Keratinocyte (primary cell): ENCODE measurements around the gene VOPP1. TPM values are rescaled to one million over a fixed set of nuclear protein-coding genes. Genes with fewer than 3 reads are reported as not detected.

Experiments used
- DNase-seq: peaks from one replicate; pipeline ENCODE4 v3.0.0-alpha.2; 2011; ENCODE audit warnings: low read depth, missing footprints, low spot score
- FAIRE-seq: peaks from 2 replicates; lab custom pipeline; 2011; peaks lifted over from hg19 to GRCh38; lab: Jason Lieb, UNC
- H2AFZ ChIP-seq: 2 replicates; pipeline ENCODE4 v1.6.0; 2012; ENCODE audit warnings: low read length, control low read depth, inconsistent platforms; ENCODE audit not compliant: control insufficient read depth
- H3K27ac ChIP-seq: 2 replicates; pipeline ENCODE4 v1.5.1; 2011; ENCODE audit warnings: low read length; ENCODE audit not compliant: control insufficient read depth, insufficient read depth
- H3K27me3 ChIP-seq: 3 replicates; pipeline ENCODE4 v1.6.0; 2011; ENCODE audit warnings: low read length; ENCODE audit not compliant: control insufficient read depth, insufficient read depth; ENCODE audit errors: extremely low read depth
- H3K36me3 ChIP-seq, 2 experiments: 2 replicates in 1 of 2; 3 replicates in 1 of 2; pipeline ENCODE4 v1.5.1; 2011; ENCODE audit warnings: low read length in 2 of 2, mild to moderate bottlenecking in 1 of 2; ENCODE audit not compliant: control insufficient read depth in 2 of 2, insufficient read depth in 2 of 2; ENCODE audit errors: extremely low read depth in 1 of 2
- H3K4me1 ChIP-seq: 3 replicates; pipeline ENCODE4 v1.5.1; 2011; ENCODE audit warnings: low read length; ENCODE audit not compliant: control insufficient read depth, insufficient read depth; ENCODE audit errors: extremely low read depth
- H3K4me2 ChIP-seq: 3 replicates; pipeline ENCODE4 v1.6.0; 2011; ENCODE audit warnings: low read depth, low read length; ENCODE audit not compliant: control insufficient read depth, insufficient read depth; ENCODE audit errors: extremely low read depth
- H3K4me3 ChIP-seq, 3 experiments: fragments of 200-600 bp in 1 of 3; sonication (generic) in 1 of 3; 2 replicates in 2 of 3; 3 replicates in 1 of 3; pipeline ENCODE4 v1.5.1; 2011 to 2016; ENCODE audit warnings: low read length in 3 of 3, mild to moderate bottlenecking in 3 of 3, control low read depth in 2 of 3, inconsistent platforms in 1 of 3, low read depth in 1 of 3, mixed read lengths in 1 of 3, mixed run types in 1 of 3, moderate library complexity in 1 of 3; ENCODE audit not compliant: control insufficient read depth in 2 of 3, insufficient read depth in 2 of 3; ENCODE audit errors: extremely low read depth in 1 of 3
- H3K79me2 ChIP-seq: 2 replicates; pipeline ENCODE4 v1.6.0; 2012; ENCODE audit warnings: low read length; ENCODE audit not compliant: control insufficient read depth, insufficient read depth
- H3K9ac ChIP-seq: 3 replicates; pipeline ENCODE4 v1.6.0; 2011; ENCODE audit warnings: low read length; ENCODE audit not compliant: control insufficient read depth, insufficient read depth; ENCODE audit errors: extremely low read depth
- H3K9me1 ChIP-seq: 3 replicates; pipeline ENCODE4 v1.6.0; 2011; ENCODE audit warnings: low read length; ENCODE audit not compliant: control insufficient read depth, insufficient read depth; ENCODE audit errors: extremely low read depth
- H3K9me3 ChIP-seq: 2 replicates; pipeline ENCODE4 v1.5.1; 2012; ENCODE audit warnings: low read depth, low read length; ENCODE audit not compliant: control insufficient read depth
- H4K20me1 ChIP-seq: 3 replicates; pipeline ENCODE4 v1.6.0; 2011; ENCODE audit warnings: low read length; ENCODE audit not compliant: control insufficient read depth, insufficient read depth; ENCODE audit errors: extremely low read depth
- CTCF ChIP-seq, 3 experiments: IDR thresholded peaks in 1 of 3; conservative IDR thresholded peaks in 1 of 3; optimal IDR thresholded peaks in 1 of 3; 2 replicates in 2 of 3; 3 replicates in 1 of 3; pipeline versions ENCODE3 to v1.5.1; 2011; ENCODE audit warnings: low read length in 3 of 3, mild to moderate bottlenecking in 3 of 3, moderate library complexity in 2 of 3, control low read depth in 1 of 3, inconsistent platforms in 1 of 3; ENCODE audit not compliant: insufficient read depth in 2 of 3; ENCODE audit errors: extremely low read depth in 1 of 3
- EZH2 ChIP-seq: IDR thresholded peaks from one replicate; pipeline ENCODE4 v1.6.1; 2012; ENCODE audit warnings: inconsistent platforms, mild to moderate bottlenecking, low read length, moderate library complexity
- dilution Hi-C: fragments of 300-500 bp; cut with MboI; formaldehyde crosslinking; loops from one replicate; pipeline ENCODE4 v1.7.0; 2020; ENCODE audit warnings: low sequenced_read_pairs; ENCODE audit not compliant: extremely low pct_ligation_motif_present
- polyA plus RNA-seq, 5 experiments: library from polyadenylated mRNA; depleted of rRNA in 3 of 5; stranded (reverse) in 3 of 5; stranded (forward) in 1 of 5; unstranded in 1 of 5; fragments of >200 nt; gene quantifications; 1 replicate in 1 of 5; 2 replicates in 3 of 5; 3 replicates in 1 of 5; pipeline versions ENCODE4 v1.2.1 to v1.2.3, GENCODE V29; 2011 to 2012; ENCODE audit warnings: missing spikeins in 2 of 5, low read depth in 1 of 5, low replicate concordance in 1 of 5

The VOPP1 gene
- polyA plus RNA-seq, 1 donor (not counting 4 experiments of a cell fraction or from before 2014, with no cell fraction given): 49.2 TPM

GRCh38 chr7:55538538-55538937 is 33.8 kb downstream of the VOPP1 start:
- H3K36me3 ChIP-seq: no peaks in the 10 kb centered on the region
- H3K27me3 ChIP-seq: no peaks in the 10 kb centered on the region
- peak overlapping the region; percentile 45 for H3K27ac ChIP-seq
- FAIRE-seq (peak; percentile 87), DNase-seq (no peak)
- peaks cover 76% of the 10 kb centered on the region for H3K79me2 ChIP-seq
- H3K9me1 ChIP-seq: no peaks in the 10 kb centered on the region
- H4K20me1 ChIP-seq: peaks cover 19% of the 10 kb centered on the region
- dilution Hi-C loops: no loop called here
- H2AFZ ChIP-seq: no peak overlapping the region
- no peaks in the 10 kb centered on the region for H3K9me3 ChIP-seq
- H3K4me1 ChIP-seq: peaks cover 30% of the 10 kb centered on the region
- H3K9ac ChIP-seq: no peak overlapping the region
- no peak overlapping the region for H3K4me3 ChIP-seq
- TF ChIP-seq EZH2 (no peak), CTCF (optimal IDR thresholded peaks at IDR 0.05 in 1 of 3, IDR thresholded peaks at IDR 0.05 in 1 of 3, conservative IDR thresholded peaks at IDR 0.05 in 1 of 3; ENCODE audit: extremely low read depth in 1 of 3, insufficient read depth in 2 of 3, low read length in 3 of 3) (no peak)
- H3K4me2 ChIP-seq: no peak overlapping the region

GRCh38 chr7:55537458-55537990 is 34.8 kb downstream of the VOPP1 start:
- DNase-seq (no peak), FAIRE-seq (no peak)
- no peak for TF ChIP-seq CTCF (optimal IDR thresholded peaks at IDR 0.05 in 1 of 3, IDR thresholded peaks at IDR 0.05 in 1 of 3, conservative IDR thresholded peaks at IDR 0.05 in 1 of 3; ENCODE audit: extremely low read depth in 1 of 3, insufficient read depth in 2 of 3, low read length in 3 of 3)
- peaks cover 74% of the 10 kb centered on the region for H3K79me2 ChIP-seq
- no peak overlapping the region for H3K9ac ChIP-seq
- dilution Hi-C loops: no loop called here
- peak overlapping the region; percentile 45 for H3K27ac ChIP-seq
- H3K36me3 ChIP-seq: no peaks in the 10 kb centered on the region
- H3K4me2 ChIP-seq: no peak overlapping the region
- H4K20me1 ChIP-seq: peaks cover 25% of the 10 kb centered on the region
- no peak overlapping the region for H2AFZ ChIP-seq
- H3K27me3 ChIP-seq: no peaks in the 10 kb centered on the region
- H3K9me3 ChIP-seq: no peaks in the 10 kb centered on the region
- H3K9me1 ChIP-seq: no peaks in the 10 kb centered on the region
- H3K4me3 ChIP-seq: no peak overlapping the region
- peaks cover 39% of the 10 kb centered on the region for H3K4me1 ChIP-seq
